Inflammatory macrophage (primary cell): ENCODE data around the gene TAOK3.
"Not testable (repeated sequence)": the region's sequence is repeated elsewhere in the genome, so short reads cannot be mapped to it uniquely, and the experiment has no call there.

Experiments used
- DNase-seq, 2 donors: peaks; one replicate each; pipeline ENCODE4 v3.0.0-alpha.2; 2020 to 2022

Gene TAOK3

DNA sequence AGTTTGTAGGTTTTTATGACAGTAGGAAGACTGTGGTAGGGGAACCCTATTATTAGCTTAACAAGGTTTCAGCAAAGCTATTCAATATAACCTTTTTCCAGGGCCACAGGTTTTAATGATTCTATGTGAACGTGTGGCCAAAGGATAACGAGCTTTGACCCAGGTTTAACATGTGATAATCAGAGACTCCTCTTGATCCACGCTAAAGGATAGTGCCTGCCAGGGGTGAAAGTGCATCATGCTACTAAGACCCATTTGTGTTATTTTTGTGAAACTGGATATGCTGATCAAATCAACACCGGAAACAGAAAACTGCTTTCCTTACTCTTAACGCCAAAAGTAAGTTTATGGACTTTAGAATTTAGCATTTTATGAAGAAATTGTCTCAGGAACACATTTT is 909 bp upstream of the TAOK3 start:
- DNase-seq: no peak

DNA sequence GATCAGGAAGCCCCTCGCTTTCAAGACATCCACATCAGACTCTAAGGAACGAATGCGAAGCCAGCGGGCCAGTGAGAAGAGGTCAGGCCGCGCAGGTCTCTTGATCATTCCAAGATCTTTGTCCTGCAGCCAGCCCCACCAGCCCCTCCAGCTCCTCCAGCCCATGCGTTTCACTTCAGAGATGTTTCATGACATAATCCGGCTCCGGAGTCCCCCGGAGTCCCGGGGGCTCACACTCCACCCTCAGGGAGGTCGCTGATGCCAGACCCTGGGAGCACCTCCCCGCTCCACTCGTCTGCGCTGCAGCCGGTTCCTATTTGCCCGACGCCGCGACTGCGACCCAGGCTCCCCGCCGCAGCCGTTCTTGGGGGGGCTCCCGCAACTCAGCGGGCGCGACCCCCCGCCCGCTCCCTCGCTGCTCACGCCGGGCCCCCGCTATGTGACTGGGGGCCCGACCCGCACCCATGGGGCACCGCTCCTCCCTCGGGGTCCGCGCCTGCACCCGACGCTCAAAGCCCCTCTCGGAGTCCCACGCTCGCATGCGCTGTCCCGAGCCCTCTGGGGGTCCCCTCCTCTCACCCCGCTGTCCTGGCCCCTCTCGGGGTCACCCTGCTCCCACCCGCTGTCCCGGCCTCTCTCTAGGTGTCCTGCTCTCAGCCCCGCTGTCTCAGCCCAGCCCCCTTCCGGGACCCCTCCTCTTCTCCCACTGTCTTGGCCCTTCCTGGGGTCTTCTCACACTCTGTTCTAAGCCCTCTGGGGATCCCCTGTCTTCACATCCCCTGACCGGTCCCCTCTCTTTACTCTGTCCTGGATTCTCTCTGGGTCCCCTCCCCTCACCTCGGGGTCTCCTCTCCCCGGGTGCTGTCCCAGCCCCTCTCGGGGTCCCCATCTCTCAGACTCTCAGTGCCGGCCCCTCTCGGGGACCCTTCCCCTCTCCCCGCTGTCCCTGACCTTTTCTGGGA is 1.1 kb downstream of the TAOK3 start:
- peak in 1 of 2 donors; percentile 23 for DNase-seq

DNA sequence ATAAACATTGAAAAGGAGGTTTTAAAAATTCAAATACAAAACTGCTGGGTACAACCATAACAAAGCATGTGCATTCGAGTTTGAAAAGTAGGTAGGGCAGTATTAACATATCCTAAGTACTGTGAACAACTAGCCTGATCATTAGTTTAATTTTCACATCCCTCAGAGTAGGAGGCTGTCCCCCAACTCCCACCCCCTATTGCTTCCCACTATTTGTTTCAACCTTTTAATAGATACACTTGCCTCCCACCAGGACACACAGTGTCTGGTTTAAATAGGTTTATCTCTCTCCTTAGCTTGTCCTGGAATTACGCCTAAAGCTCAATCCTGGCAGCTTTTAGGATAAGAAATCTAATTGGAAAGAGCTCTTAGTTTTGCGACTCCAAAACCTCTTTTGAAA is 2.1 kb downstream of the TAOK3 start:
- DNase-seq: no peak

DNA sequence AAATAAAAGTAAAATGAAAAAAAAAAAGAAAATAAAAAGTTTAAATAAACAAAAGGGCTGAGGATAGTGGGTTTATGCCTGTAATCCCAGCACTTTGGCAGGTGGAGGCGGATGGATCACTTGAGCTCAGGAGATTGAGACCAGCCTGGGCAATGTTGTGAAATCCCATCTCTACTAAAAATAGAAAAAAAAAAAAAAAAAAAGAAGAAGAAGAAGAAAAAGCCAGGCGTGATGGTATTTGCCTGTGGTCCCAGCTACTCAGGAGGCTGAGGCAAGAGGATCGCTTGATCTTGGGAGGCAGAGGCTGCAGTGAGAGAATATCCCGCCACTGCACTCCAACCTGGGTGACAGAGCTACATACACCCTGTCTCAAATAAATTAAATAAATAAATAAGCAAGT is 3.9 kb downstream of the TAOK3 start:
- DNase-seq: peak; percentile 26 to 29

DNA sequence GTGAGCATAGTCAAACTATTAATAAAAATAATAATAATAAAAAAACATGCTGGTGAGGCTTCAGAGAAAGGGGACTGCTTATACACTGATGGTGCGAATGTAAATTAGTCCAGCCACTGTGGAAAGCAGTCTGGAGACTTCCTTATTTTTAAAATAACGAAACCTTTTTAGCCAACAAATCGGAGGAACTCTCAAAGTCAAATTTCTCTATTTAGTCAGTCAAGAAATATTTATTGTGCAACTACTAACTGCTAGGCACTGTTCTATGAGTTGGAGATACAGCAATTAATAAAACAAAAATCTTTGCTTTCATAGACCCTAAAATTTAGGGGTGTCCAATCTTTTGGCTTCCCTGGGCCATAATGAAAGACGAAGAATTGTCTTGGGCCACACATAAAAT is 10.8 kb downstream of the TAOK3 start:
- DNase-seq: peak; percentile 65 to 90

DNA sequence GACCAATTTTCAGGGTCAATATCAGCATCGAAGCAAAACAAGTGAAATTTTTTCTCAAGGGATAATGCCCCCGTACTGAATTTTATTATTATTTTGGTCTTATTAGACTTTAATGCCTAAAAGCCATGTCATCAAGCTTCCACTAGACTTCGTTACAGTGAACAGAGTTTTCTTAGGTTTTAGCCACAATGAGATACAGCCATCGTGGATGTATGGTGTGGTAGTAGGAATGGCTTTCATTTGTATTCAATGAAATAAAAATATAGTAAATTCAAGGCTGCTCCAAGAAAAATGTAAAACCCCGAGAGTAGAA is 11.7 kb downstream of the TAOK3 start:
- DNase-seq: no peak

DNA sequence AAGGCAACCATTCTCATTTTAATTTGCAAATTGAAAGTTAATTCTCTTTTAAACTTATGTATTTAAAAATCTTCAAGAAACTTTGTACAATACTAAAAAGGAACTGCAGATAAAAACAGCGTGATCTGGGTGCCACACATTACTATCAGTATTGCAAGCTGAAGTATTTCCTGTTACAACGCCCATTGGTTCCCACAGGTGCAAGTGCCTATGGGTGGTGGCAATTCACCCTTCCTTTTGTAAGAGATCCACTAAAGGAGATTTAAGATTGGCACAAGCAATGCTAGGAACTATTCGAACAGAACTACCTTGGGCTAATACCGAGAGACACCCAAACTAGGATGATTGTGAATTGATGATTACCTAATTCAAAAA is 13.2 kb downstream of the TAOK3 start:
- peak; percentile 38 to 50 for DNase-seq

DNA sequence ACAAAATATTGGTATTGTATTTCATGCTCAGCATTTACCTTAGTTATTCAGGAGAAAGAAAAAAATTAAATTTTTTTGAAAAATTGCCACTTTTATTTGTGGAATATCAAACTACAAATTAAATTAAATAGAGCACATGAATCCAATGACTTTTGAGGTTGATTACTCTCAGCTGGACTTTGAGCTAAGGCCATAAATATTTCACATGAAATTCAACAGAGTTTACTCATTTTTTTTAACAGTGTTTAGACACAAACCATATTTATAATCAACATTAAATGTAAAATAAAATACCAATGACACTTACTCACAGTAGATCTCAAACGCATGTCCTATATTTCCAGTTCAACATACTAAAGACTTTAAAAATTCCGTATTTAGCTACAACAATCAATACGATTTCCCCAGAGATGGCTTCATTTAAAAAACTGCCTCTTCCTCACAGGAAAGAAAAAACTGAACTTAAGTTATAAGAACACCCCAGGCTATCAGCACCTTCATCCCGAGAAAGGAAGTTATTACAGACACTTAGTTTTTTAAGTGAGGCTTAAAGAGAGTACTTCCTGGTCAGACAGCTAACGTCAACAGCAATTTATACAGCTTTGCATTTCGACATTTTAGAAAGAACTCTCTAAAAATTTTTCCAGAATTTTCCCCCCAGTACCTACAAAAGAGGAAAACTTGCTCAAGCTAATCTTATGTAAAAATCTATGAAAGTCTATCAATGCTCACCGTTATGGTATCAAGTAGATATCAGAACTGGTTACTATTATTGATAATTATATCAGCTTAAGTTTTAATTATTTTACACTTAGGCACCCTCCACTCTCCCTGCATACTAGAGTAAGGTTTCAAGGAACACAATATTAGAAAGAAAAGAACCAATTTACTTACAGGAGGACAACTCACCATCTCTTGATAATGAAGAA is 13.8 kb downstream of the TAOK3 start:
- DNase-seq: peak; percentile 69 to 81

DNA sequence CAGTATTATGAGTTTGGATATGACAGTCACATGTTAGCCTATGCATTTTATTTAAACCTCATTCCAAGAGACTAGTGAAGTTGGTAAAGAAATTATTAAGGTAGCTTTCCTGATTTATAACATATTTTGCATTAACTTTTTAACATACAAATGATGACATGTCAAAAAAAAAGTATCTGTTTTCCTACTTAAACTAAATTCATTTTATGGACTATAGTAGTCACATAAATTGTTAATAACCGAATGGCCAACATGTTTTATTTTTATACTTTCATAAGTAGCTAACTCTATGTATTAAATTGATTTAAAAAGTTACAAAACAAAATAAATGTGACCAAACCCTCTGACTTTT is 14.7 kb downstream of the TAOK3 start:
- DNase-seq: no peak

DNA sequence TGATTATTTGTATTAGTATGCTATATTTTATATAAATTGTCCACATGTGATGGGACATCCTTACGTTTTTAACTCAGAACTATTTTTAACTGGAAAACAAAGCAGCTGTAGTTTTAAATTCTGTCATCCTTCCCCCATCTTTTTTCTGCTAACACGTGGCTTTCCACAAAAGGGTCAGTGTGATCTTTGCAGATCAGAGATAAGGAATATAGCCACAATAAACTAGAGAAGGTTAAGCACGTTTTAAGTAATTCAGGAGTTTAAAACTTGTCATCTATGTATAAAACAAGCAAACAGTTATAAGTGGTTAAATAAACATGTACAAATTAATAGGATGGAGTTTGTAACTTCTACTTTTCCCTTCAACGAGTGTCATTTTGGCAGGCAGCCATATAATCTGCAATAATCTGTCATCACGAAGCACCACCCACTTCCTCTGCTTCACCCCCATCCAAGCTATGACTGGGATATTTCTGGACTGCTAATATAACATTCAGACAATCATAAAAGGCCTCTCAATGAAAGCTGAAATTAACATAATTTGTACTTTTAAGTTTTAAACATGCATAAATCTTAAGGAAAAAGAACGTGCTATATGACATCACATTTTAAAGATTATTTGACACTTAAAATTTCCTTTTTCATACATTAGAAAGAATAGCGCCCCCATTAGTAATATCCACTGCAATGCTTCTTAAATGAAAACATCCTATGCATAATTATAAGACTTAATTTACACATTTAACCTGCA is 15.3 kb downstream of the TAOK3 start:
- DNase-seq: peak; percentile 85 to 94

DNA sequence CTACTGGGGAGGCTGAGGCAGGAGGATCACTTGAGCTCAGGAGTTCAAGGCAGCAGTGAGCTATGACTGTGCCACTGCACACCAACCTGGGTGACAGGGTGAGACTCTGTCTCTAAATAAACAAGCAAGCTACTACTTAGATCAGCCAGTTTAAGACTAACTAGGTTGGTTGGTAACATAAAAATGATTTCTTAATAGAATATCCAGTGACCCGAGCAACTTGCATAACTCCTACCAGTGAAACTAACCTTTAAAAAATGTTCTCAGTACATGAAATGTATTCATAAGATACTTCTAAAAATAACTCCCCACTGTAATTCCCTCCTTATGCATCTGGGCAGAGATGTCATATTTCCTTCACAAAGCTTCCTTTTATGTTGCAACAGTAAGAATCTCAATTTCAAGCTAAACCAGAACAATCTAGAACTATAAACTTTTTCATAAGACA is 15.9 kb downstream of the TAOK3 start:
- DNase-seq: peak; percentile 64 to 92

DNA sequence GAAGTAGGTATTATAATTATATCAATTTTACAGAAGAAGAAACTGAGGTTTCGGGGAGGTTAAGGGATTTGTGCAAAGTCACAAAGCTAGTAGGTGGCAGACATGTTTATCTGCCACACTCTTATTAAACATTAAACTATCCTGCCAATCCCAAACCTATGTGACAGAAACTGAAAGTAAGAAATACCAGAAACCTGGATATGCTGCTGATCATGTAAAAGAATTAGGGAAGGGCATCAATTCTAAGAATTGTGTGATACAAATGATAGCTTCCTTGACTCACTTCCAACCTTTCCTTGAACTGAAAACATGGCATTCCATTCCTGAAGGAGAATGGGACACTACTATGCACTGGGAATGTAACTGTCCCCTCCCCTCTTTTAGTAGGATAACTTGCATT is 16.9 kb downstream of the TAOK3 start:
- no peak for DNase-seq

DNA sequence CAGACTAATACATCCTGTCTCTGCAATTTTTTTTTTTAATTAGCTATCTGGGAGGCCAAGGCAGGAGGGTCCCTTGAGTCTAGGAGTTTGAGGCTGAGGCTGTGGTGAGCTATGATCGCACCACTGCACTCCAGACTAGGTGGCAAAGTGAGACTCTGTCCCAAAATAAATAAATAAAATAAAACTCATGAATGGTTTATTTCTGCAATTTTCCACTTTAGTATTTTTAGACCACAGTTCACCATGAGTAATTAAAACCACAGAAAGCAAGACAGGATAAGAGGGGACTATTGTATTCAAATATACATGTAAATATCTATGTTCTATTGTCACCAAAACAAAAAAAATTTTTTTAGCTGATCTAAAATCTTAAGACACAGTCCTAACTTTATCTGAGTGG is 17.8 kb downstream of the TAOK3 start:
- DNase-seq: no peak

DNA sequence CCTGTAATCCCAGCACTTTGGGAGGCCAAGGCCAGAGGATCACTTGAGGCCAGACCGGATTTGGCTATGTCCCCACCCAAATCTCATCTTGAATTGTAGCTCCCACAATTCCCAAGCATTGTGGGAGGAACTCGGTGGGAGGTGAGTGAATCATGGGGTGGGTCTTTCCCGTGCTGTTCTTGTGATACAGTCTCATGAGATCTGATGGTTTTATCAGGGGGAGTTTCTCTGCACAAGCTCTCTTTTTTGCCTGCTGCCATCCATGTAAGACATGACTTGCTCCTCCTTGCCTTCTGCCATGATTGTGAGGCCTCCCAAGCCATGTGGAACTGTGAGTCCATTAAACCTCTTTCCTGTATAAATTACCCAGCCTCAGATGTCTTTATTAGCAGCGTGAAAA is 18.2 kb downstream of the TAOK3 start:
- DNase-seq: not testable (repeated sequence)

DNA sequence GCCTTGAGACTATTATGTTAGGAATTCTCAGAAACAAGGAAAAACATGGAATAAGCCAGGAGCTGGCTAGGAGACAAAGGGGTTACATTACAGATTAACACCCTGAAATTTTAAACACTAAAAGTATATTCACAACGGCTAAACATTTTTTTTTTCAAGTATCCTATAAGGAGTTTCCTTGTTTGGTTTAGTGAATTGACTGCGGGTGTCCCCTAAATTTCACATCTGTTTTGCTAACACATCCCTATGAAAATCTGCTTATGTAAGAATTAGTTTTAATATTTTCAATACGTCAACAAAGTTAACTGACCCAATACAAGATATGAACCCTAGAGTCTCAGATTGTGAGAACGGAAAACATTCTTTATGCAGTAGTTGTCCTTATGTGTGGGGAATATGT is 19.0 kb downstream of the TAOK3 start:
- DNase-seq: no peak

DNA sequence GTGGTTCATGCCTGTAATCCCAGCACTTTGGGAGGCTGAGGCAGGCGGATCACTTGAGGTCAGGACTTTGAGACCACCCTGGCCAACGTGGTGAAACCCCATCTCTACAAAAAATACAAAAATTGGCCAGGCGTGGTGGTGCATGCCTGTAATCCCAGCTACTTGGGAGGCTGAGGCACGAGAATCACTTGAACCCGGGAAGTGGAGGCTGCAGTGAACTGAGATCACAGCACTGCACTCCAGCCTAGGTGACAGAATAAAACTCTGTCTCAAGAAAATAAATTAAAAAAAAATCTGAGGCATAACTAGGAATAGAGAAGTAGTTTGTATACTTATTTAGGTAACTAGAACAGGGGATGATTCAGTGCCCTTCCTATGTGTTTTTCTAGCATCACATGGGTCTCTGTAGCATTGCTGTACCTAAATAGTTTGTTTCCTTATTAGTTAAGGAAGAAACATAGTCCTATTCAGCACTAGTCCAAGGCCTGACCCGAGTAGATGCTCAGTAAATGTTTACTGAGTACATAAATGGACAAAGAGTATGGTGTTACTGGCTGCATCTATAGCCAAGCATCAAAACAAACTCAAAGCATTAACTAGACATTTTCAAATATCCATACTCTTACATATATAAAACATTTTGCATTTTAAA is 21.7 kb downstream of the TAOK3 start:
- DNase-seq: no peak

DNA sequence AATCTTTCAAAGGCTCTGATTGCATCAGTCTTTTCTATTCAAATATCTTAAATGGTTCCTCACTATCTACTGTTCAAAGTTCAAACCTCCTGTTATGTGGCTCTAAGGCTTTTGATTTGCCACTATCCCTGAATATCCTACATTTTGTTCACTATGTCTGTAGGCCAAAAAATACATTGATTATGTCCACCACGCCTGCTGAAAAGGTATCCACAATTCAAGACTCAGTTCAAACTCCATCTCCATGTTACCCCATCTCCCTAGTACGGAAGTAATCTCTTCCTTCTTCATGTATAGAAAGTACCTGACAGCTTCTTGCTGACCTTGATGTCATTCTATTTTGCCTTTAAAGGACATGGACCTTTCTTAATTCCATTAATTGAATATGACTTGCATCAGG is 24.8 kb downstream of the TAOK3 start:
- DNase-seq: no peak

DNA sequence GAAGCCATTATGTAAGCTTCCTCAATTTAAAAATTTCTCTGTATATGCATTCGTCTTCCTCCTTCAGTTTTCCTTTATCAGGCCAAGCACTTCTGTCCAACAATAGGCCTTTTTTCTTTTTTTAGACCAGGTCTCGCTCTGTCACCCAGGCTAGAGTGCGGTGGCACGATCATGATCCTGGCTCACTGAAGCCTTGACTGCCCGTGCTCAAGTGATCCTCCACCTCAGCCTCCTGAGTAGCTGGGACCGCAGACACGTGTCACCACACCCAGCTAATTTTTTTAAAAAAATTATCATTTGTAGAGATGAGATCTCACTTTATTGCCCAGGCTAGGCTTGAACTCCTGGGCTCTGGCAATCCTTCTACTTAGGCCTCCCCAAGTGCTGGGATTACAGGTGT is 25.8 kb downstream of the TAOK3 start:
- DNase-seq: no peak

DNA sequence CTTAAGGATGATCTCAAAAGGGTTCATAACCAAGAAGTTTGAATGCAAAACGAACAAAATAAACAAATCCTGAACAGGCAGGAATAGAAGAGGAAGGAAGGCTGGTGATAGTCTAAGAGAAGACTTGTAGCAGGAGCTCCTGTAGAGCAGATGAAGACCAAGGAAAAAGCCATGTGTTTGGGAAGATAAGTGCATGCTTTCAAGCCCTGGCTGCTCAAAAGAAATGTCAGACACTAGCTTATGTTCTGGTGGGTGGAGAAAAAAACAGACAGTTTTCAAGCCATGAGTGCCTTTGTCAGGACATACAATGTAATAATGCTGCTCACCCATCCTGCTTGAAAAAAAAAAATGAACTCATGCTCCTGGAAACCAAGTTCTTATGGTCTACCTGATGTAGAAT is 27.4 kb downstream of the TAOK3 start:
- no peak for DNase-seq

DNA sequence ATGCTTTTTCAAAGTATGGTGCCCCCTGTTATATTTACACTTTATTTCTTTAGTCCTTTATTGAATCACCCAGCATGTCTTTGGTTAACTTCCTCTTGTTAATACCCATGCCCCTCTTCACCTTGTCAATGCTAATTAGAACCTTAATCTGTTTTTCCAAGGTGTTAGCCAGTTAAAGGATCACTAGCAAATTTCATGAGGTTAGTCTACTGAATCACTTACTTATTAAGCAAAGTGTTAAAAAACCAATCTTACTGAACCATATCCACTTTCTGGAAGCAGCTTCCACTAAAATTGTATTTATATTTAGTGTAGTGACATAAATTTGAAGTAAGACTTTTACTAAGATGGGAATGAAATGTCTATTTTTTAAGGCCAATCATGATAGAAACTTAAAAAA is 27.9 kb downstream of the TAOK3 start:
- no peak for DNase-seq

DNA sequence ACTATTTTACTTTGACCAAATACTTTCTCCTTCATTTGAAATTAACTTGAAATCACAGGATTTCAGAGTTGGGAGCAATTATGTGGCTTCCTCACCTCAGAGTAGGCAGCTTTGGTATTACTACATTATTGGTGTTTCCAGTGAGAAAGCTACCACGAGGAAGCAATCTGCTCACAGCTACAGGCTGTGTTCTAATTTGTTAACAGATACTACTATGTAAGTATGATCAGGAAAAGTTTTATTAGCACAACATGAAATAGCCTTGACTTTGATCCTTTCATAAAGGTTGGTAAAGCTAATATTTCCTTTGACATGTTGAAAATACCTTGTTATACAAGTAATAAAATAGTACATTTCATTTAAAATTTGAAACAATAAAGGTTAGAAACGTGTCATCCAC is 30.6 kb downstream of the TAOK3 start:
- peak; percentile 23 to 29 for DNase-seq

DNA sequence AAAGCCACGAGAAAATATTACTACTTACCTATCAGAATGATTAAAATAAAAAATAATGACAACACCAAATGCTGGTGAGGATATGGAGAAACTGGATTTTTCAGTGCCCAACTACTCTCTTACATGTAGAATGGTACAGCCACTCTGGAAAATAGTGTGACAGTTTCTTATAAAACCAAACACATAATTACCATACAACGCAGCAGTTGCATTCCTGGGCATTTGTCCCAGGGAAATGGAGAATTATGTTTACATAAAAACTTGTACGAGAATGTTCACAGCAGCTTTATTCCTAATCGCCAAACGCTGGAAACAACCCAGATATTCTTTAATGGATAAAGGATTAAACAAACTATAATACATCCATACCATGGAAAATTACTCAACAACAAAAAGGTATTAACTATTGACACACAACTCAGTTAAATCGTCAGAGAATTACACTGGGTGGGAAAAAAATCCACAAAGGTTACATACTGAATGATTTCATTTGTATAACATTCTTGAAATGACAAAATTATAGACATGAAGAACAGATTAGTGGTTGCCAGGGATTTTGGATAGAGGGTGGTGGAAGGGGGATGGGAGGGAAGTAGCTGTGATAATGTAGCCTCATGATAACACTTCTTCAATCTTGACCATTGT is 35.4 kb downstream of the TAOK3 start:
- no peak for DNase-seq
